Psoas muscle (tissue), 8 donors: Measurements from ENCODE around the gene HTR1B. TPM values are rescaled to one million over a fixed set of nuclear protein-coding genes. Genes with fewer than 3 reads are reported as not detected.

ENCODE experiments used
- ATAC-seq, 4 donors: fragments of 200-7000 bp; cut with Tn5 transposase; one replicate each; pipeline ENCODE4 v1.9.1; 2020; ENCODE audit warnings: moderate library complexity in 3 of 4, mild to moderate bottlenecking in 2 of 4
- DNase-seq, 2 donors: peaks; one replicate each; pipeline ENCODE4 v3.0.0-alpha.2; 2020
- H3K27ac ChIP-seq: fragments of 200-600 bp; one replicate; pipeline ENCODE4 v1.8.0; 2022
- H3K27me3 ChIP-seq, 3 donors: fragments of 200-600 bp in 1 of 3; one replicate each; pipeline versions ENCODE4 v1.6.1 to v1.8.0; 2013 to 2022; ENCODE audit warnings: low read length in 2 of 3, mild to moderate bottlenecking in 2 of 3, moderate library complexity in 1 of 3; ENCODE audit not compliant: insufficient read depth in 3 of 3
- H3K36me3 ChIP-seq, 2 donors: fragments of 200-600 bp in 1 of 2; one replicate each; pipeline versions ENCODE4 v1.6.1 to v1.8.0; 2013 to 2022; ENCODE audit warnings: low read depth in 1 of 2, mild to moderate bottlenecking in 1 of 2, moderate library complexity in 1 of 2; ENCODE audit not compliant: insufficient read depth in 1 of 2
- H3K4me1 ChIP-seq: fragments of 200-600 bp; one replicate; pipeline ENCODE4 v1.8.0; 2022
- H3K4me3 ChIP-seq: fragments of 200-600 bp; one replicate; pipeline ENCODE4 v1.8.0; 2022; ENCODE audit warnings: mild to moderate bottlenecking
- H3K9me3 ChIP-seq: fragments of 200-600 bp; one replicate; pipeline ENCODE4 v1.8.0; 2022
- CTCF ChIP-seq: fragments of 200-600 bp; IDR thresholded peaks from one replicate; pipeline ENCODE4 v1.8.0; 2022; ENCODE audit warnings: antibody characterized with exemption
- WGBS, 3 donors: extraction: QIAGEN DNeasy Blood & Tissue Kit; methylation state at CpG; one replicate each; pipeline versions ENCODE4 v1.1.6 to v1.1.7; 2013; 5-methylcytosine and 5-hydroxymethylcytosine counted together
- intact Hi-C, 2 donors: fragments of 100-400 bp; cut with DNase I; formaldehyde crosslinking; loops; one replicate each; pipeline versions ENCODE4 v1.11.0 to v1.14.2; 2022
- polyA plus RNA-seq, 3 donors: library from polyadenylated mRNA; stranded (reverse); fragments of 200-250 nt; gene quantifications; one replicate each; pipeline ENCODE4 v1.2.3, GENCODE V29; 2013
- total RNA-seq, 4 donors: library from RNA; stranded (reverse); fragmentation: NEBNext Ultra II Directional in 2 of 4; extraction: Animal tissue kit (Norgen Biotek cat#: 25700) in 2 of 4; gene quantifications; one replicate each; pipeline versions ENCODE4 v1.2.1 to v1.2.4, GENCODE V29; 2021 to 2023
- donor health status: healthy with polysubstance abuse.
- donor health status: DM: no; HTN: no; CAD: no; lungs with moderate emphysema.
- donor health status: Bipolar disorder and iron deficiency.
- donor health status: healthy.
- donor health status: DM: yes; HTN: yes; CAD: no.
- donor health status: DM: no; HTN: no; CAD: no.
- donor health status: DM: no; HTN: no; CAD: no.
- donor health status: DM: yes; HTN: yes; CAD: no.

The HTR1B gene
- total and polyA plus RNA-seq, 7 donors: 0.01 TPM; not detected in 6

- intact Hi-C loops: no loop called here
- 75 to 83% (median 78%) methylated on average over 7 of the region's 7 CpGs for WGBS, 3 donors
- TF ChIP-seq CTCF: no peak
These were observed 11.1 kb upstream of the HTR1B start for GRCh38 chr6:77474286-77474956.

GRCh38 chr6:77470983-77471382, 7.7 kb upstream of the HTR1B start:
- ATAC-seq: no peak
- WGBS, 3 donors: 52 to 62% (median 53%) methylated on average over 1 of the region's 1 CpG
- intact Hi-C loops: no loop called here

More at GRCh38 chr6:77474286-77474956, 11.1 kb upstream of the HTR1B start:
- H3K36me3 ChIP-seq: no peaks in the 10 kb centered on the region
- H3K27ac ChIP-seq: no peak overlapping the region
- no peak for DNase-seq
- no peak overlapping the region for H3K4me3 ChIP-seq
- no peak for ATAC-seq
- H3K27me3 ChIP-seq: no peaks in the 10 kb centered on the region
- H3K4me1 ChIP-seq: no peaks in the 10 kb centered on the region
- no peaks in the 10 kb centered on the region for H3K9me3 ChIP-seq

GRCh38 chr6:77468939-77469338, 5.6 kb upstream of the HTR1B start:
- Histone ChIP-seq H3K27ac (no peak overlapping the region), H3K36me3 (no peaks in the 10 kb centered on the region), H3K4me3 (no peak overlapping the region), H3K27me3 (peaks cover 4 to 33% (median 11%) of the 10 kb centered on the region in 3 donors), H3K4me1 (no peaks in the 10 kb centered on the region), H3K9me3 (no peaks in the 10 kb centered on the region)
- DNase-seq (no peak), ATAC-seq (no peak)
- intact Hi-C loops: loop anchor here in 1 of 2 donors (10.0 kb wide), 1 partner anchor 1534 kb away; no protein-coding TSS in a partner anchor
- 61 to 82% (median 77%) methylated on average over 6 of the region's 6 CpGs for WGBS, 3 donors
- TF ChIP-seq CTCF: no peak

More at GRCh38 chr6:77470983-77471382, 7.7 kb upstream of the HTR1B start:
- H3K27me3 ChIP-seq: peaks cover under 1 to 13% (median 3%) of the 10 kb centered on the region in 3 donors
- no peak overlapping the region for H3K4me3 ChIP-seq
- H3K36me3 ChIP-seq: no peaks in the 10 kb centered on the region
- no peaks in the 10 kb centered on the region for H3K4me1 ChIP-seq
- H3K27ac ChIP-seq: no peak overlapping the region
- no peak for DNase-seq
- TF ChIP-seq CTCF: no peak
- H3K9me3 ChIP-seq: no peaks in the 10 kb centered on the region

- intact Hi-C loops: loop anchor here in 1 of 2 donors (10.0 kb wide), 1 partner anchor 1532 kb away; no protein-coding TSS in a partner anchor
- peak overlapping the region; percentile 59 for H3K4me3 ChIP-seq
- 12 to 14% (median 14%) methylated on average over 30 of the region's 30 CpGs for WGBS, 3 donors
- H3K27ac ChIP-seq: no peak overlapping the region
- no peak for ATAC-seq
- no peaks in the 10 kb centered on the region for H3K36me3 ChIP-seq
- no peak for TF ChIP-seq CTCF
- no peak for DNase-seq
- H3K27me3 ChIP-seq: peaks cover 4 to 55% (median 23%) of the 10 kb centered on the region in 3 donors
- H3K9me3 ChIP-seq: no peaks in the 10 kb centered on the region
- no peaks in the 10 kb centered on the region for H3K4me1 ChIP-seq
These were observed 3.5 kb upstream of the HTR1B start for GRCh38 chr6:77466451-77467437.
